GM23338 (cell line): ENCODE data around the gene VWCE.
"Not testable (repeated sequence)": the region's sequence is repeated elsewhere in the genome, so short reads cannot be mapped to it uniquely, and the experiment has no call there.

Experiments
- CREB1 ChIP-seq: fragments of 250-450 bp; sonication (Bioruptor Pico); IDR thresholded peaks from 2 replicates; pipeline ENCODE4 v1.5.0; 2020; ENCODE audit warnings: low read depth, mild to moderate bottlenecking, moderate library complexity
- CTCF ChIP-seq, 2 experiments: fragments of 200-600 bp in 1 of 2; sonication (generic) in 1 of 2; conservative IDR thresholded peaks; 2 replicates each; pipeline versions ENCODE4 v1.5.1 to v1.6.1; 2016 to 2017; ENCODE audit warnings: antibody characterized with exemption in 2 of 2, low read depth in 2 of 2, mild to moderate bottlenecking in 2 of 2, moderate library complexity in 1 of 2
- EZH2 ChIP-seq: fragments of 200-600 bp; sonication (generic); IDR thresholded peaks from one replicate; pipeline ENCODE4 v1.8.0; 2017; ENCODE audit warnings: antibody characterized with exemption, mild to moderate bottlenecking, low read depth; ENCODE audit not compliant: unreplicated experiment

GRCh38 chr11:61237130-61237529, 58.0 kb downstream of the VWCE start:
- not testable (repeated sequence) for TF ChIP-seq CTCF (conservative IDR thresholded peaks at IDR 0.05; ENCODE audit: low read depth in 2 of 2); EZH2; CREB1 (CRISPR knock-in tag)
